GM20000 (cell line): Measurements from ENCODE around the gene GRK7.

ENCODE experiments used
- DNase-seq: peaks from one replicate; pipeline ENCODE4 v3.0.0; 2012; ENCODE audit warnings: low spot score
- CTCF ChIP-seq: IDR thresholded peaks from 2 replicates; pipeline ENCODE4 v1.5.1; 2012; ENCODE audit warnings: mild to moderate bottlenecking, control low read depth; ENCODE audit errors: extremely low read depth, missing control alignments

Gene GRK7

GRCh38 chr3:141726483-141726882 lies 36.7 kb upstream of the GRK7 start:
- no peak for TF ChIP-seq CTCF
- DNase-seq: no peak

GRCh38 chr3:141728355-141728892 lies 34.8 kb upstream of the GRK7 start:
- no peak for DNase-seq
- TF ChIP-seq CTCF: no peak

GRCh38 chr3:141729240-141729639 lies 34.0 kb upstream of the GRK7 start:
- no peak for DNase-seq
- TF ChIP-seq CTCF: no peak

- TF ChIP-seq CTCF: no peak
- DNase-seq: no peak
These were observed 28.0 kb upstream of the GRK7 start for GRCh38 chr3:141735176-141735575.

- no peak for TF ChIP-seq CTCF
- DNase-seq: no peak
These were observed 27.3 kb upstream of the GRK7 start for GRCh38 chr3:141735770-141736465.

GRCh38 chr3:141737093-141737492 lies 26.1 kb upstream of the GRK7 start:
- DNase-seq: no peak
- no peak for TF ChIP-seq CTCF

GRCh38 chr3:141737678-141738021 lies 25.6 kb upstream of the GRK7 start:
- TF ChIP-seq CTCF: no peak
- no peak for DNase-seq
